UCSD-AML1 (cell line): Measurements from ENCODE around the gene GRID2.

Experiments
- DNase-seq: peaks from one replicate; lab custom pipeline; 2025; ENCODE audit not compliant: unreplicated experiment; lab: John Stamatoyannopoulos, UW

The GRID2 gene

GRCh38 chr4:92952897-92953296, 649.1 kb downstream of the GRID2 start:
- no peak for DNase-seq

GRCh38 chr4:92953462-92953861, 649.7 kb downstream of the GRID2 start:
- no peak for DNase-seq

- no peak for DNase-seq
Observed at GRCh38 chr4:92961881-92962280, 658.1 kb downstream of the GRID2 start.

- no peak for DNase-seq
Observed at GRCh38 chr4:92962831-92963230, 659.1 kb downstream of the GRID2 start.

GRCh38 chr4:92968556-92968955, 664.8 kb downstream of the GRID2 start:
- no peak for DNase-seq

GRCh38 chr4:92968996-92969395, 665.2 kb downstream of the GRID2 start:
- no peak for DNase-seq

- DNase-seq, result no peak
Observed at GRCh38 chr4:92969650-92970379, 666.0 kb downstream of the GRID2 start.

- no peak for DNase-seq
Observed at GRCh38 chr4:92970996-92971395, 667.2 kb downstream of the GRID2 start.

GRCh38 chr4:92988301-92988700, 684.5 kb downstream of the GRID2 start:
- DNase-seq, result no peak

- DNase-seq, result no peak
Observed at GRCh38 chr4:92992758-92993157, 689.0 kb downstream of the GRID2 start.

GRCh38 chr4:92994727-92995126, 691.0 kb downstream of the GRID2 start:
- DNase-seq, result no peak

GRCh38 chr4:92996533-92996932, 692.8 kb downstream of the GRID2 start:
- DNase-seq, result no peak

GRCh38 chr4:93000910-93001309, 697.1 kb downstream of the GRID2 start:
- DNase-seq, result no peak

- no peak for DNase-seq
Observed at GRCh38 chr4:93002240-93002639, 698.5 kb downstream of the GRID2 start.

GRCh38 chr4:93016350-93016749, 712.6 kb downstream of the GRID2 start:
- DNase-seq, result no peak

- no peak for DNase-seq
Observed at GRCh38 chr4:93018243-93018642, 714.5 kb downstream of the GRID2 start.

- no peak for DNase-seq
Observed at GRCh38 chr4:93018806-93019205, 715.0 kb downstream of the GRID2 start.

GRCh38 chr4:93029769-93030168, 726.0 kb downstream of the GRID2 start:
- DNase-seq, result no peak

- no peak for DNase-seq
Observed at GRCh38 chr4:93030670-93031069, 726.9 kb downstream of the GRID2 start.

GRCh38 chr4:93031431-93032098, 727.8 kb downstream of the GRID2 start:
- DNase-seq, result no peak

GRCh38 chr4:93042746-93043145, 739.0 kb downstream of the GRID2 start:
- DNase-seq, result no peak

- no peak for DNase-seq
Observed at GRCh38 chr4:93053140-93053539, 749.4 kb downstream of the GRID2 start.

GRCh38 chr4:93061826-93062225, 758.1 kb downstream of the GRID2 start:
- no peak for DNase-seq
